Cardiac fibroblast (primary cell): ENCODE data around the gene ATP1A3.

Source experiments
- DNase-seq, 2 donors: peaks; one replicate each; pipeline versions ENCODE4 v3.0.0 to v3.0.0-alpha.2; 2010; ENCODE audit warnings: low read depth in 2 of 2
- H3K4me3 ChIP-seq, 2 donors: replicated peaks in 1 of 2; 1 replicate in 1 of 2; 2 replicates in 1 of 2; pipeline ENCODE4 v1.5.1; 2011; ENCODE audit warnings: low read depth in 2 of 2, low read length in 2 of 2, mild to moderate bottlenecking in 2 of 2, moderate library complexity in 1 of 2
- CTCF ChIP-seq: IDR thresholded peaks from one replicate; pipeline ENCODE4 v1.5.1; 2011; ENCODE audit warnings: low read depth, mild to moderate bottlenecking, low read length, inconsistent platforms

Gene ATP1A3

GRCh38 chr19:42010245-42011126 is 16.5 kb upstream of the ATP1A3 start:
- DNase-seq: peak; percentile 36 to 51
- H3K4me3 ChIP-seq: no peak overlapping the region
- TF ChIP-seq CTCF: no peak

- TF ChIP-seq CTCF: no peak
- DNase-seq: no peak
- no peak overlapping the region for H3K4me3 ChIP-seq
Measured at GRCh38 chr19:42006569-42006968, 12.5 kb upstream of the ATP1A3 start.

GRCh38 chr19:42005504-42005903 is 11.5 kb upstream of the ATP1A3 start:
- no peak for TF ChIP-seq CTCF
- H3K4me3 ChIP-seq: no peak overlapping the region
- DNase-seq: no peak

GRCh38 chr19:42003506-42004294 is 9.7 kb upstream of the ATP1A3 start:
- DNase-seq: no peak
- H3K4me3 ChIP-seq: no peak overlapping the region
- TF ChIP-seq CTCF: no peak

GRCh38 chr19:41999878-42000208 is 5.8 kb upstream of the ATP1A3 start:
- no peak for TF ChIP-seq CTCF
- no peak for DNase-seq
- no peak overlapping the region for H3K4me3 ChIP-seq

GRCh38 chr19:41999071-41999877 is 5.2 kb upstream of the ATP1A3 start:
- TF ChIP-seq CTCF: no peak
- DNase-seq: no peak
- H3K4me3 ChIP-seq: no peak overlapping the region
